Epithelial cell of proximal tubule (primary cell): Measurements from ENCODE around the gene UBE3D. TPM values are rescaled to one million over a fixed set of nuclear protein-coding genes. Genes with fewer than 3 reads are reported as not detected.

Experiments used
- DNase-seq: peaks from one replicate; pipeline ENCODE4 v3.0.0-alpha.2; 2011; ENCODE audit warnings: low read depth
- H3K4me3 ChIP-seq: 2 replicates; pipeline ENCODE4 v1.5.1; 2011; ENCODE audit warnings: low read depth, mild to moderate bottlenecking, low read length
- total RNA-seq: library from RNA; depleted of rRNA; stranded (reverse); fragments of >200 nt; gene quantifications from 2 replicates; pipeline ENCODE4 v1.2.3, GENCODE V29; 2015
- TF ChIP-seq, protein P1 (sequence below): conservative IDR thresholded peaks from 2 replicates; pipeline ENCODE4 v1.5.1; 2012; ENCODE audit warnings: low read depth, mild to moderate bottlenecking, low read length

UBE3D gene
- total RNA-seq, 1 donor from 2014 or later, result 5.9 TPM

DNA sequence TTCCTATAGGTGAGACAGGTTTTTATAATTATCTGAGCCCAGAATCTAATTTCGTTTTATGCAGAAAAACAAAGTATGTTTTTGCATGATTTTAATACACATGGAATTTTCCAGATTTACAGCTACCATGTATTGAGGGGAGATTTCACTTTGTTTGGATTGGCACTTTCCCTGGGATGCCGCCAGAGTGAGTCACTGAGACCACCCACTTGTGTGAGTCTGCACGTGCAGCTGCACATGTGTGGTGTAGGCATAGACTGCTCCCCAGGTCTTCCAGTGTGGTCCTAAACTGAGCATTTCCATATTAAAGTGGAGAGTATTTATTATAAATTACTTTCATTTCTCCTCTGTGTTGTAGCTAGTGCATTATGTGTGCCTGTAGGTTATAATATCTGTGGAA lies 186.8 kb downstream of the UBE3D start:
- no peak for DNase-seq
- H3K4me3 ChIP-seq, result no peak overlapping the region
- TF ChIP-seq, protein P1, sequence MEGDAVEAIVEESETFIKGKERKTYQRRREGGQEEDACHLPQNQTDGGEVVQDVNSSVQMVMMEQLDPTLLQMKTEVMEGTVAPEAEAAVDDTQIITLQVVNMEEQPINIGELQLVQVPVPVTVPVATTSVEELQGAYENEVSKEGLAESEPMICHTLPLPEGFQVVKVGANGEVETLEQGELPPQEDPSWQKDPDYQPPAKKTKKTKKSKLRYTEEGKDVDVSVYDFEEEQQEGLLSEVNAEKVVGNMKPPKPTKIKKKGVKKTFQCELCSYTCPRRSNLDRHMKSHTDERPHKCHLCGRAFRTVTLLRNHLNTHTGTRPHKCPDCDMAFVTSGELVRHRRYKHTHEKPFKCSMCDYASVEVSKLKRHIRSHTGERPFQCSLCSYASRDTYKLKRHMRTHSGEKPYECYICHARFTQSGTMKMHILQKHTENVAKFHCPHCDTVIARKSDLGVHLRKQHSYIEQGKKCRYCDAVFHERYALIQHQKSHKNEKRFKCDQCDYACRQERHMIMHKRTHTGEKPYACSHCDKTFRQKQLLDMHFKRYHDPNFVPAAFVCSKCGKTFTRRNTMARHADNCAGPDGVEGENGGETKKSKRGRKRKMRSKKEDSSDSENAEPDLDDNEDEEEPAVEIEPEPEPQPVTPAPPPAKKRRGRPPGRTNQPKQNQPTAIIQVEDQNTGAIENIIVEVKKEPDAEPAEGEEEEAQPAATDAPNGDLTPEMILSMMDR, result no peak

DNA sequence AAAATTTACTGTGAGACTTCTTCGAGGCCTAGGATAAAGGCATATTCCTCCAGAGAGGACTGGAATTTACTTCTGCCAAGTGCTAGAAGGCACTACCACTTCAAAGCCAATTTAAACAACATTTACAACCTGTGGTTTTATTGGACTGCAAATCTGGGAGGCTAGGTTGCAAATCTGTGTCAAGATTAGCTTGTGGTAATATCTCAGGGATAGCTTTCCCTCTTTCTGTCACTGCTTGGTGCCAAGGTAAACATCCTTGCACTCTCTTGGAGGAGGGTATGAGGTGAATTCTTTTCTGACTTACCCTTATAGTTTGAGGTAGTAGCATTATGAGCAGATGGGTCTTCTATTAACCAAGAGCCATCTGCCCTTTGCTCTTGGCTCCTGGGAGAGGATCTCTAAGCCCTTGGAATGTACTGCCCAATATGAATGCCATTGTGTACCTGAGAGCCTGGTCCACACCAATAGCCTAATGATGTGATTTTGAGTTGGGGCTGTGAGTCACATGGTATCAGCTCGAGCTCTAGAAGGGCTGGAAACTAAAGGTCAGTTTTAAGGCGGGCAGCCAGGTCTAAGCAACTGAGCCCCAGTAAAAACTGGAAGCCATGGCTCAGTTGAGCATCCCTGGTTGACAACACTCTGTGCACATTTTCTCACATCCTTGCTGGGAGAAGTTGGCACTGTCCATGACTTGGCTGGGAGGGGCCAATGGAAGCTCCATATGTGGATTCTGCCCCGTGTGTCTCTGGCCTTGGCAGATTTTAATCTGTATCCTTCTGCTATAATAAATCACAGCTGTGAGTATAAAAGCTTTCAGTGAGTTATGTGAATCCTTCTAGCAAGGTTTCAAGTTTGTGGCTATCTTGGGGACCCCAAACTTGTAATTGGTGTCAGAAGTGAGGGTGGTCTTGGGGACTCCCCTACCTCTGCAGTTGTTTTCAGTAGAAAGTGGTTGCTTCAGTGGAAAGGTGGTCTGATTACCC lies 188.1 kb downstream of the UBE3D start:
- no peak overlapping the region for H3K4me3 ChIP-seq
- TF ChIP-seq, protein P1, result no peak
- DNase-seq, result no peak

DNA sequence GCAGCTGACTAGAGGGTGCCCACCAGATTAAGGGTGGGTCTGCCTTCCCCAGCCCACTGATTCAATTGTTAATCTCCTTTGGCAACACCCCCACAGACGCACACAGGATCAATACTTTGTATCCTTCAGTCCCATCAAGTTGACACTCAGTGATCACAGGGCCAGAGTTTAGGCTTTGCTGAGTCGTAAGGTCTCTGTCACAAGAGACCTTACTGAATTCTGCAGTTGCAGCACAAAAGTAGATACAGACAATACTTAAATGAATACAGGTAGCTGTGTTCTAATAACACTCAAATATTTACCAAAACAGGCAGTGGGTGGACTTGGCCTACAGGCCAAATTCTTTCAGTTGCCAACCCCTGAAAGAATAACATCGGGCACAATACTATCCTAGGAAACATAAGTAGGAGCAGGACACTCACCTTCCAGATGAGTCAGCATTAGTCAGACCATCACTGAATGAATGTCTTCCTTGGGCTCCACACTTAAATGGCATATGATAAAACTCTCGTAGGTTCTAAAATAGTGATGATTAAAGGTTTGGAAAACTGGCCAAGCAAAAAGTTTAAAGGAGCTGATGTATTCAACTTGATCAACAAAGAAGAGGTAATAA lies 190.0 kb downstream of the UBE3D start:
- no peak overlapping the region for H3K4me3 ChIP-seq
- DNase-seq, result peak; percentile 92
- TF ChIP-seq, protein P1, result no peak

DNA sequence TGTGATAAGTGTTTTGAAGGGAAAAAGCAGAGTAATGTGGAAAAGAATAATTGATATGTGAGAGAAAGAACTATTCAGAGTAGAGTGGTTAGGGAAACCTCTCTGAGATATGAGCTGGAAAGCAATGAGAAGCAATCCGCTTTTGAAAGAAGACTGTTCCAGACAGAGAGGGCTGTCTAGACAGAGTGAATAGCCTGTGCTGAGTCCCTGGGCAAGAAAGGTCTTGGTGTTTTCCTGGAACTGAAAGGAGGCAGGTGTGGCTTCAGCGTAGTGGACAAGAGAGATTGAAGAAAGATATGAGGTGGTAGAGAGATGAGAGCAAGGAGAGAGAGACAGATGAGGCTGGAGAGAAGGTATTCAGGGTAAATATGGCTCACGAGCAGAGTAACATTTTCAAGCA lies 190.8 kb downstream of the UBE3D start:
- H3K4me3 ChIP-seq, result no peak overlapping the region
- TF ChIP-seq, protein P1, result no peak
- DNase-seq, result no peak

DNA sequence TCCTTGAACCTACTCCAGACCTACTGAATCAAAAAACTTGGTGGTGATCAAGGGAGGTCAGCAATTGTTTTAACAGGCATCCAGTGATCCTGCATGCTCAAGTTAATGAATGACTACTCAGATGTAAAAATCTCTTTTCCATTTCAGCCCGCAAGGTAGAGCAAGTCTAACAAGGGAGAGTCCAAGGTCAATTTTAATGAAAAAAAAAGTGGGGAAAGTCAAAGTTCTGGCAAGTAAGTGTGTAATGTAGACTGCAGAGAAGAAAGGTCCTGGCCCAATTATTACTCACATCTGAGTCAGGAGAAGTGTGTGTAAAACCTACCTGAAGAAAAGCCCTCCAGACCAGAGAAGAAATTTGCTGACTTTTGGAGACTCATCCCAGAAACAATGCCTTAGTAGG lies 193.5 kb downstream of the UBE3D start:
- no peak overlapping the region for H3K4me3 ChIP-seq
- DNase-seq, result peak; percentile 52
- TF ChIP-seq, protein P1, result no peak

DNA sequence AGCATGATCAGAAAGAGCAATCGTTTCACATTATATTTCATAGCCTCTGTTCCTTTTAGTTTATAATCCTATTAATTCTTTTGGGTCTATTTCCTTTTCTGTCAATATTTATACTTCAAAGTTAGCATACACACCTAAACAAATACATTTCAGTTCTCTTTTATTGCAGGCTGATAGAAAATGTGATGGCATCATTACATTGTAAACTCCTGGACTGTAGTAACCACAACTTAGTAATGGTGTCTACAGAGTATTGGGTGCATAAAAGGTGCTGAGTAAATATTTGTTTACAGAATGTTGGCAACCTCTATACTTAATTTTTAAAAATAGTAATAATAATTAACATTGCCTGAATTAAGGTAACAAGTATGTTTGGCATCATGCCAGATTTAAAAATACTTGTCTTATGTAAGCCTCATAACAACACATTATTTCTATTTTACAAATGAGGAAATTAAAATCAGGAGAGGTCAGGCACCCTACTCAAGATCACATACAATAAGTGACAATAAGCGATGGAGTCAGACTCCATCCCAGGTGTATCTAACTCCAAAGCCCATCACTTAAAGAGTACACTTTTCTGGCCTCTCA lies 195.0 kb downstream of the UBE3D start:
- no peak overlapping the region for H3K4me3 ChIP-seq
- no peak for DNase-seq
- TF ChIP-seq, protein P1, result no peak
